Hepatocyte (in vitro differentiated cells): ENCODE data around the gene ATP5PF. TPM values are rescaled to one million over a fixed set of nuclear protein-coding genes. Genes with fewer than 3 reads are reported as not detected.

Experiments used
- DNase-seq: peaks from one replicate; pipeline ENCODE4 v3.0.0-alpha.2; 2016; ENCODE audit warnings: low spot score
- H2AFZ ChIP-seq: fragments of 200-600 bp; sonication (generic); 2 replicates; pipeline ENCODE4 v1.6.0; 2016; ENCODE audit warnings: antibody characterized with exemption, mild to moderate bottlenecking
- H3K27ac ChIP-seq: fragments of 200-600 bp; sonication (generic); 2 replicates; pipeline ENCODE4 v1.5.1; 2016; ENCODE audit warnings: mild to moderate bottlenecking
- H3K27me3 ChIP-seq: fragments of 200-600 bp; sonication (generic); 2 replicates; pipeline ENCODE4 v1.6.1; 2016
- H3K36me3 ChIP-seq: fragments of 200-600 bp; sonication (generic); replicated peaks from 2 replicates; pipeline ENCODE4 v1.5.1; 2016; ENCODE audit warnings: low read depth; ENCODE audit not compliant: insufficient read depth
- H3K4me1 ChIP-seq: fragments of 200-600 bp; sonication (generic); 2 replicates; pipeline ENCODE4 v1.5.1; 2016; ENCODE audit warnings: mild to moderate bottlenecking, moderate library complexity; ENCODE audit not compliant: insufficient read depth
- H3K4me2 ChIP-seq: fragments of 200-600 bp; sonication (generic); 2 replicates; pipeline ENCODE4 v1.6.0; 2016
- H3K4me3 ChIP-seq: fragments of 200-600 bp; sonication (generic); 2 replicates; pipeline ENCODE4 v1.5.1; 2016; ENCODE audit warnings: mild to moderate bottlenecking
- H3K79me2 ChIP-seq: fragments of 200-600 bp; sonication (generic); 2 replicates; pipeline ENCODE4 v1.6.0; 2017; ENCODE audit warnings: mild to moderate bottlenecking
- H3K9me2 ChIP-seq: fragments of 200-600 bp; sonication (generic); replicated peaks from 2 replicates; pipeline ENCODE4 v1.6.0; 2017; ENCODE audit warnings: mild to moderate bottlenecking; ENCODE audit not compliant: insufficient read depth
- H3K9me3 ChIP-seq: fragments of 200-600 bp; sonication (generic); 2 replicates; pipeline ENCODE4 v1.5.1; 2016; ENCODE audit warnings: low read depth, mild to moderate bottlenecking
- H4K20me1 ChIP-seq: fragments of 200-600 bp; sonication (generic); 2 replicates; pipeline ENCODE4 v1.6.0; 2016; ENCODE audit warnings: mild to moderate bottlenecking; ENCODE audit not compliant: insufficient read depth, poor library complexity, severe bottlenecking
- EZH2 ChIP-seq: fragments of 200-600 bp; sonication (generic); IDR thresholded peaks from 2 replicates; pipeline ENCODE4 v1.6.1; 2016; ENCODE audit warnings: antibody characterized with exemption, mild to moderate bottlenecking, borderline replicate concordance
- EZH2phosphoT487 ChIP-seq: fragments of 200-600 bp; sonication (generic); IDR thresholded peaks from one replicate; pipeline ENCODE4 v1.6.1; 2018; ENCODE audit warnings: antibody characterized with exemption, mild to moderate bottlenecking, low read depth, moderate library complexity; ENCODE audit not compliant: unreplicated experiment, severe bottlenecking
- WGBS: methylation state at CpG from one replicate; pipeline ENCODE4 v1.1.6; 2016; ENCODE audit warnings: low lambda C conversion rate; ENCODE audit errors: missing lambda C conversion rate; 5-methylcytosine and 5-hydroxymethylcytosine counted together
- polyA plus RNA-seq: library from polyadenylated mRNA; unstranded; fragments of >200 nt; fragmentation: Nextera tagmentation; extraction: Ambion mirVana; gene quantifications from 2 replicates; pipeline ENCODE4 v1.2.1, GENCODE V29; 2016
- total RNA-seq: library from RNA; depleted of rRNA; stranded (reverse); fragments of >200 nt; gene quantifications from 2 replicates; pipeline ENCODE4 v1.2.3, GENCODE V29; 2014
- TF ChIP-seq, protein P1 (sequence below): fragments of 200-600 bp; sonication (generic); IDR thresholded peaks from 2 replicates; pipeline ENCODE4 v1.5.1; 2016; ENCODE audit warnings: antibody characterized with exemption, mild to moderate bottlenecking; ENCODE audit not compliant: poor library complexity

The ATP5PF gene
- total and polyA plus RNA-seq, 2 experiments from 2014 or later = 178 to 510 TPM

- H3K36me3 ChIP-seq = no peaks in the 10 kb centered on the region
- 88% methylated on average over 3 of the region's 3 CpGs for WGBS
- H2AFZ ChIP-seq = no peak overlapping the region
- no peaks in the 10 kb centered on the region for H3K27me3 ChIP-seq
- no peaks in the 10 kb centered on the region for H4K20me1 ChIP-seq
- H3K79me2 ChIP-seq = no peaks in the 10 kb centered on the region
- TF ChIP-seq EZH2phosphoT487 (no peak), EZH2 (no peak)
- TF ChIP-seq, protein P1, sequence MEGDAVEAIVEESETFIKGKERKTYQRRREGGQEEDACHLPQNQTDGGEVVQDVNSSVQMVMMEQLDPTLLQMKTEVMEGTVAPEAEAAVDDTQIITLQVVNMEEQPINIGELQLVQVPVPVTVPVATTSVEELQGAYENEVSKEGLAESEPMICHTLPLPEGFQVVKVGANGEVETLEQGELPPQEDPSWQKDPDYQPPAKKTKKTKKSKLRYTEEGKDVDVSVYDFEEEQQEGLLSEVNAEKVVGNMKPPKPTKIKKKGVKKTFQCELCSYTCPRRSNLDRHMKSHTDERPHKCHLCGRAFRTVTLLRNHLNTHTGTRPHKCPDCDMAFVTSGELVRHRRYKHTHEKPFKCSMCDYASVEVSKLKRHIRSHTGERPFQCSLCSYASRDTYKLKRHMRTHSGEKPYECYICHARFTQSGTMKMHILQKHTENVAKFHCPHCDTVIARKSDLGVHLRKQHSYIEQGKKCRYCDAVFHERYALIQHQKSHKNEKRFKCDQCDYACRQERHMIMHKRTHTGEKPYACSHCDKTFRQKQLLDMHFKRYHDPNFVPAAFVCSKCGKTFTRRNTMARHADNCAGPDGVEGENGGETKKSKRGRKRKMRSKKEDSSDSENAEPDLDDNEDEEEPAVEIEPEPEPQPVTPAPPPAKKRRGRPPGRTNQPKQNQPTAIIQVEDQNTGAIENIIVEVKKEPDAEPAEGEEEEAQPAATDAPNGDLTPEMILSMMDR = no peak
- DNase-seq = no peak
- H3K27ac ChIP-seq = no peak overlapping the region
- no peaks in the 10 kb centered on the region for H3K9me2 ChIP-seq
- H3K4me3 ChIP-seq = no peak overlapping the region
- no peaks in the 10 kb centered on the region for H3K4me1 ChIP-seq
- no peaks in the 10 kb centered on the region for H3K9me3 ChIP-seq
- no peak overlapping the region for H3K4me2 ChIP-seq
These were observed 33.2 kb upstream of the ATP5PF start for GRCh38 chr21:25767921-25768320.

DNA sequence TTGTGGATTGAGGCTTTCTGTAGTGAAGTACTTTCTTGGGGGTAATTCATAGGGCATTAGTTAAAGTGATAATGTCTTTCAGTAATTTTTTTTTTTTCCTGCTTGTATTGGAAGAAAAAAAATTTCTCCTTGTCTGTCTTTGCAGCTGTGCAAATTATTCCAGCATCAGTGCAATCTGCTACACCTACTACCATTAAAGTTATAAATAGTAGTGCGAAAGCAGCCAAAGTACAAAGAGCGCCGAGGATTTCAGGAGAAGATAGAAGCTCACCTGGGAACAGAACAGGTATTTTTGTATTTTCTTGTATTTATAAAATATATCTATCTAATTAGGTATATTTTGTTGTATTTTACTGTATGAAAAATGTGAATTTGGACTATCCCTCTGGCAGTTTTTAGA, 29.4 kb upstream of the ATP5PF start:
- H3K4me3 ChIP-seq = no peak overlapping the region
- WGBS = 99% methylated on average over 3 of the region's 3 CpGs
- H3K9me3 ChIP-seq = no peaks in the 10 kb centered on the region
- no peak for TF ChIP-seq EZH2phosphoT487
- TF ChIP-seq EZH2 = no peak
- TF ChIP-seq, protein P1 = no peak
- H4K20me1 ChIP-seq = no peaks in the 10 kb centered on the region
- no peak overlapping the region for H2AFZ ChIP-seq
- DNase-seq = no peak
- H3K9me2 ChIP-seq = no peaks in the 10 kb centered on the region
- no peak overlapping the region for H3K4me2 ChIP-seq
- H3K27me3 ChIP-seq = no peaks in the 10 kb centered on the region
- no peaks in the 10 kb centered on the region for H3K36me3 ChIP-seq
- H3K4me1 ChIP-seq = no peaks in the 10 kb centered on the region
- no peak overlapping the region for H3K27ac ChIP-seq
- no peaks in the 10 kb centered on the region for H3K79me2 ChIP-seq

- Histone ChIP-seq H3K36me3 (no peaks in the 10 kb centered on the region), H2AFZ (no peak overlapping the region)
These were observed 26.0 kb upstream of the ATP5PF start for GRCh38 chr21:25760677-25761076.

More at GRCh38 chr21:25760677-25761076, 26.0 kb upstream of the ATP5PF start:
- Histone ChIP-seq H3K4me1 (no peaks in the 10 kb centered on the region), H3K27me3 (no peaks in the 10 kb centered on the region), H3K9me3 (no peaks in the 10 kb centered on the region), H3K4me2 (no peak overlapping the region), H3K27ac (no peak overlapping the region), H3K79me2 (no peaks in the 10 kb centered on the region), H4K20me1 (no peaks in the 10 kb centered on the region), H3K4me3 (no peak overlapping the region), H3K9me2 (no peaks in the 10 kb centered on the region)
- WGBS = 78% methylated on average over 1 of the region's 1 CpG
- no peak for DNase-seq
- TF ChIP-seq EZH2phosphoT487 = no peak
- TF ChIP-seq EZH2 = no peak
- TF ChIP-seq, protein P1 = no peak
